Hepatocyte (in vitro differentiated cells): ENCODE measurements around the gene RNF222. TPM values are rescaled to one million over a fixed set of nuclear protein-coding genes. Genes with fewer than 3 reads are reported as not detected.

ENCODE experiments used
- DNase-seq: peaks from one replicate; pipeline ENCODE4 v3.0.0-alpha.2; 2016; ENCODE audit warnings: low spot score
- H2AFZ ChIP-seq: fragments of 200-600 bp; sonication (generic); 2 replicates; pipeline ENCODE4 v1.6.0; 2016; ENCODE audit warnings: antibody characterized with exemption, mild to moderate bottlenecking
- H3K27ac ChIP-seq: fragments of 200-600 bp; sonication (generic); 2 replicates; pipeline ENCODE4 v1.5.1; 2016; ENCODE audit warnings: mild to moderate bottlenecking
- H3K27me3 ChIP-seq: fragments of 200-600 bp; sonication (generic); 2 replicates; pipeline ENCODE4 v1.6.1; 2016
- H3K36me3 ChIP-seq: fragments of 200-600 bp; sonication (generic); replicated peaks from 2 replicates; pipeline ENCODE4 v1.5.1; 2016; ENCODE audit warnings: low read depth; ENCODE audit not compliant: insufficient read depth
- H3K4me1 ChIP-seq: fragments of 200-600 bp; sonication (generic); 2 replicates; pipeline ENCODE4 v1.5.1; 2016; ENCODE audit warnings: mild to moderate bottlenecking, moderate library complexity; ENCODE audit not compliant: insufficient read depth
- H3K4me2 ChIP-seq: fragments of 200-600 bp; sonication (generic); 2 replicates; pipeline ENCODE4 v1.6.0; 2016
- H3K4me3 ChIP-seq: fragments of 200-600 bp; sonication (generic); 2 replicates; pipeline ENCODE4 v1.5.1; 2016; ENCODE audit warnings: mild to moderate bottlenecking
- H3K79me2 ChIP-seq: fragments of 200-600 bp; sonication (generic); 2 replicates; pipeline ENCODE4 v1.6.0; 2017; ENCODE audit warnings: mild to moderate bottlenecking
- H3K9me2 ChIP-seq: fragments of 200-600 bp; sonication (generic); replicated peaks from 2 replicates; pipeline ENCODE4 v1.6.0; 2017; ENCODE audit warnings: mild to moderate bottlenecking; ENCODE audit not compliant: insufficient read depth
- H3K9me3 ChIP-seq: fragments of 200-600 bp; sonication (generic); 2 replicates; pipeline ENCODE4 v1.5.1; 2016; ENCODE audit warnings: low read depth, mild to moderate bottlenecking
- H4K20me1 ChIP-seq: fragments of 200-600 bp; sonication (generic); 2 replicates; pipeline ENCODE4 v1.6.0; 2016; ENCODE audit warnings: mild to moderate bottlenecking; ENCODE audit not compliant: insufficient read depth, poor library complexity, severe bottlenecking
- CTCF ChIP-seq: fragments of 200-600 bp; sonication (generic); IDR thresholded peaks from 2 replicates; pipeline ENCODE4 v1.5.1; 2016; ENCODE audit warnings: antibody characterized with exemption, mild to moderate bottlenecking; ENCODE audit not compliant: poor library complexity
- EZH2 ChIP-seq: fragments of 200-600 bp; sonication (generic); IDR thresholded peaks from 2 replicates; pipeline ENCODE4 v1.6.1; 2016; ENCODE audit warnings: antibody characterized with exemption, mild to moderate bottlenecking, borderline replicate concordance
- EZH2phosphoT487 ChIP-seq: fragments of 200-600 bp; sonication (generic); IDR thresholded peaks from one replicate; pipeline ENCODE4 v1.6.1; 2018; ENCODE audit warnings: antibody characterized with exemption, mild to moderate bottlenecking, low read depth, moderate library complexity; ENCODE audit not compliant: unreplicated experiment, severe bottlenecking
- WGBS: methylation state at CpG from one replicate; pipeline ENCODE4 v1.1.6; 2016; ENCODE audit warnings: low lambda C conversion rate; ENCODE audit errors: missing lambda C conversion rate; 5-methylcytosine and 5-hydroxymethylcytosine counted together
- polyA plus RNA-seq: library from polyadenylated mRNA; unstranded; fragments of >200 nt; fragmentation: Nextera tagmentation; extraction: Ambion mirVana; gene quantifications from 2 replicates; pipeline ENCODE4 v1.2.1, GENCODE V29; 2016
- total RNA-seq: library from RNA; depleted of rRNA; stranded (reverse); fragments of >200 nt; gene quantifications from 2 replicates; pipeline ENCODE4 v1.2.3, GENCODE V29; 2014

The RNF222 gene
- total and polyA plus RNA-seq, 2 experiments from 2014 or later, result not detected

GRCh38 chr17:8392674-8393469 lies 4.8 kb downstream of the RNF222 start:
- Histone ChIP-seq H3K27me3 (peaks cover 31% of the 10 kb centered on the region), H3K27ac (no peak overlapping the region), H3K36me3 (no peaks in the 10 kb centered on the region), H2AFZ (no peak overlapping the region), H3K4me3 (no peak overlapping the region), H3K4me1 (no peaks in the 10 kb centered on the region), H4K20me1 (no peaks in the 10 kb centered on the region), H3K9me2 (no peaks in the 10 kb centered on the region), H3K79me2 (no peaks in the 10 kb centered on the region), H3K4me2 (no peak overlapping the region), H3K9me3 (no peaks in the 10 kb centered on the region)
- DNase-seq, result no peak
- 96% methylated on average over 46 of the region's 46 CpGs for WGBS
- TF ChIP-seq EZH2 (no peak), CTCF (no peak), EZH2phosphoT487 (no peak)

DNA sequence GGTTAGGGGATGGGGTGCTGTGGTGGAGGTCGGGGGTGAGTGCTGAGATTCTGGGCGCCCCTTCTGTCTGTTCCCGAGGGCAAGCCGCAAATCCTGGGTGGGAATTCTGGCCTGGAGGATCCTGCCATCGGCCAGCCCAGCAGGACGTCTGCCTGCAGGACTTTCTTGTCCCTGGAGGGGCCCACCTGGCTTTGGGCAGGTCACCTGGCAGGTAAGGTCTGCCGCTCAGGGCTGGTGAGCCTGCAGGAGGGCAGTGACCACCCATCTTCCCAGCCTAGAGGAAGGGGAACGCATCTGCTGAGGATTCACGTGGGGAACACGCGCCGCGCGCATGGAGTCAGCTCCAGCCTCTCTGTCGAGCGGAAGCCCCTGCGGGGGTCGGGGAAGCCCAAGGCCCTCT lies 5.4 kb downstream of the RNF222 start:
- H3K27ac ChIP-seq, result no peak overlapping the region
- H3K9me3 ChIP-seq, result no peaks in the 10 kb centered on the region
- H3K4me2 ChIP-seq, result no peak overlapping the region
- TF ChIP-seq EZH2 (no peak), CTCF (no peak), EZH2phosphoT487 (no peak)
- no peaks in the 10 kb centered on the region for H3K4me1 ChIP-seq
- no peaks in the 10 kb centered on the region for H4K20me1 ChIP-seq
- 82% methylated on average over 18 of the region's 18 CpGs for WGBS
- H3K36me3 ChIP-seq, result no peaks in the 10 kb centered on the region
- DNase-seq, result no peak
- peaks cover 25% of the 10 kb centered on the region for H3K27me3 ChIP-seq
- no peak overlapping the region for H3K4me3 ChIP-seq
- no peak overlapping the region for H2AFZ ChIP-seq
- no peaks in the 10 kb centered on the region for H3K9me2 ChIP-seq
- H3K79me2 ChIP-seq, result no peaks in the 10 kb centered on the region

GRCh38 chr17:8391711-8392110 lies 5.9 kb downstream of the RNF222 start:
- Histone ChIP-seq H2AFZ (no peak overlapping the region), H3K9me3 (no peaks in the 10 kb centered on the region), H3K4me2 (no peak overlapping the region), H3K9me2 (no peaks in the 10 kb centered on the region), H3K27me3 (peaks cover 19% of the 10 kb centered on the region), H3K79me2 (no peaks in the 10 kb centered on the region), H3K4me1 (no peaks in the 10 kb centered on the region), H4K20me1 (no peaks in the 10 kb centered on the region), H3K36me3 (no peaks in the 10 kb centered on the region), H3K4me3 (no peak overlapping the region), H3K27ac (no peak overlapping the region)
- WGBS, result 44% methylated on average over 9 of the region's 9 CpGs
- TF ChIP-seq EZH2phosphoT487 (no peak), CTCF (no peak), EZH2 (no peak)
- DNase-seq, result no peak
